GM12878 (cell line): ENCODE results near the gene SSBP4. TPM values are rescaled to one million over a fixed set of nuclear protein-coding genes. Genes with fewer than 3 reads are reported as not detected.

Source experiments
- MYC ChIP-seq: IDR thresholded peaks from 2 replicates; pipeline ENCODE4 v1.6.1; 2011; ENCODE audit warnings: mild to moderate bottlenecking, low read length, moderate library complexity, inconsistent platforms; ENCODE audit not compliant: insufficient read depth, insufficient replicate concordance, insufficient read length, severe bottlenecking
- SREBF2 ChIP-seq: IDR thresholded peaks from 2 replicates; pipeline ENCODE4 v1.6.1; 2012; ENCODE audit warnings: mild to moderate bottlenecking, low read length
- STAT1 ChIP-seq: fragments of 450-650 bp; conservative IDR thresholded peaks from 2 replicates; pipeline ENCODE4 v1.6.1; 2014; ENCODE audit warnings: antibody characterized with exemption, mild to moderate bottlenecking
- ZZZ3 ChIP-seq: IDR thresholded peaks from 2 replicates; pipeline ENCODE4 v1.6.1; 2011; ENCODE audit warnings: low read depth; ENCODE audit not compliant: control insufficient read depth, insufficient read length
- polyA plus RNA-seq, 11 experiments: library from polyadenylated mRNA; depleted of rRNA in 4 of 11; unstranded in 6 of 11; stranded (reverse) in 5 of 11; fragments of >200 nt; fragmentation: Nextera tagmentation in 4 of 11; fragmentation: Illumina TruSeq in 1 of 11; extraction: Ambion mirVana in 4 of 11; extraction: Trizol in 1 of 11; gene quantifications; 1 replicate in 1 of 11; 2 replicates in 10 of 11; pipeline versions ENCODE4 v1.2.1 to v1.2.3, GENCODE V29; 2011 to 2016; ENCODE audit warnings: inconsistent platforms in 2 of 11, missing spikeins in 2 of 11, low read depth in 1 of 11
- total RNA-seq, 4 experiments: library from RNA; depleted of rRNA in 3 of 4; stranded (reverse); fragments of >200 nt in 3 of 4; fragmentation: Illumina TruSeq in 1 of 4; extraction: Trizol in 1 of 4; gene quantifications; 2 replicates each; pipeline versions ENCODE4 v1.2.1 to v1.2.3, GENCODE V29; 2013 to 2021
- TF ChIP-seq, protein P1 (sequence below): IDR thresholded peaks from 2 replicates; pipeline ENCODE4 v1.6.1; 2012; ENCODE audit warnings: low read depth, low read length, improper control_type of control experiment
- TF ChIP-seq, protein P2 (sequence below): fragments of 450-650 bp; formaldehyde crosslinking; IDR thresholded peaks from 2 replicates; pipeline ENCODE4 v1.4.0; 2020; ENCODE audit warnings: mild to moderate bottlenecking, moderate library complexity
- TF ChIP-seq, protein P3 (sequence below): fragments of 450-650 bp; IDR thresholded peaks from 2 replicates; pipeline ENCODE4 v1.6.1; 2017; ENCODE audit warnings: low read depth, mild to moderate bottlenecking, moderate library complexity

Gene SSBP4
- total and polyA plus RNA-seq, 10 of the 15 experiments (the other 5 are each of a cell fraction or from before 2014, with no cell fraction given) = 0.37 to 150 (median 38.9) TPM

DNA sequence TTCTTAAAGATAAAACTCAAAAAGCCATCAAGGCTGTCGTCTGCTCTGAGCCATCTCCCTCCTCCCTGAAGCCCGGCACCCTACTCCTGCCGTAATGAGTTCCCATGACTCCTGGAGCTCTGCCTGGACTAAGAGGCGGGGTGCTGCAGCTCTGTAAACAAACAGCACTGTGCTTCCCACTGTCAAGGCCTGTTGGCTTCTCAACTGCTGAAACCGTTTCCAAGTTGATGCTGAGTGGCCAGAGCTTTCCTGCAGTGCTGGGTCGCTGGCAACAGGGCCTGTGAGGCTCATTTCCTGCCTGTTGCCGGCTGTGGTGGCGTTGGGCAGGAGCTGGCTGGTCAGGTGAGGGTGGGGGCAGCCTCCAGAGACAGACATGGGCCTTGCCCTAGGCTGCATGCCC lies 45.4 kb downstream of the SSBP4 start (continued):
- TF ChIP-seq, protein P1, sequence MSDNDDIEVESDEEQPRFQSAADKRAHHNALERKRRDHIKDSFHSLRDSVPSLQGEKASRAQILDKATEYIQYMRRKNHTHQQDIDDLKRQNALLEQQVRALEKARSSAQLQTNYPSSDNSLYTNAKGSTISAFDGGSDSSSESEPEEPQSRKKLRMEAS = no peak
- TF ChIP-seq SREBF2 (no peak), STAT1 (no peak), ZZZ3 (no peak), MYC (no peak)
- TF ChIP-seq, protein P2, sequence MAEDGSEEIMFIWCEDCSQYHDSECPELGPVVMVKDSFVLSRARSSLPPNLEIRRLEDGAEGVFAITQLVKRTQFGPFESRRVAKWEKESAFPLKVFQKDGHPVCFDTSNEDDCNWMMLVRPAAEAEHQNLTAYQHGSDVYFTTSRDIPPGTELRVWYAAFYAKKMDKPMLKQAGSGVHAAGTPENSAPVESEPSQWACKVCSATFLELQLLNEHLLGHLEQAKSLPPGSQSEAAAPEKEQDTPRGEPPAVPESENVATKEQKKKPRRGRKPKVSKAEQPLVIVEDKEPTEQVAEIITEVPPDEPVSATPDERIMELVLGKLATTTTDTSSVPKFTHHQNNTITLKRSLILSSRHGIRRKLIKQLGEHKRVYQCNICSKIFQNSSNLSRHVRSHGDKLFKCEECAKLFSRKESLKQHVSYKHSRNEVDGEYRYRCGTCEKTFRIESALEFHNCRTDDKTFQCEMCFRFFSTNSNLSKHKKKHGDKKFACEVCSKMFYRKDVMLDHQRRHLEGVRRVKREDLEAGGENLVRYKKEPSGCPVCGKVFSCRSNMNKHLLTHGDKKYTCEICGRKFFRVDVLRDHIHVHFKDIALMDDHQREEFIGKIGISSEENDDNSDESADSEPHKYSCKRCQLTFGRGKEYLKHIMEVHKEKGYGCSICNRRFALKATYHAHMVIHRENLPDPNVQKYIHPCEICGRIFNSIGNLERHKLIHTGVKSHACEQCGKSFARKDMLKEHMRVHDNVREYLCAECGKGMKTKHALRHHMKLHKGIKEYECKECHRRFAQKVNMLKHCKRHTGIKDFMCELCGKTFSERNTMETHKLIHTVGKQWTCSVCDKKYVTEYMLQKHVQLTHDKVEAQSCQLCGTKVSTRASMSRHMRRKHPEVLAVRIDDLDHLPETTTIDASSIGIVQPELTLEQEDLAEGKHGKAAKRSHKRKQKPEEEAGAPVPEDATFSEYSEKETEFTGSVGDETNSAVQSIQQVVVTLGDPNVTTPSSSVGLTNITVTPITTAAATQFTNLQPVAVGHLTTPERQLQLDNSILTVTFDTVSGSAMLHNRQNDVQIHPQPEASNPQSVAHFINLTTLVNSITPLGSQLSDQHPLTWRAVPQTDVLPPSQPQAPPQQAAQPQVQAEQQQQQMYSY (CRISPR knock-in tag) = no peak
- TF ChIP-seq, protein P3, sequence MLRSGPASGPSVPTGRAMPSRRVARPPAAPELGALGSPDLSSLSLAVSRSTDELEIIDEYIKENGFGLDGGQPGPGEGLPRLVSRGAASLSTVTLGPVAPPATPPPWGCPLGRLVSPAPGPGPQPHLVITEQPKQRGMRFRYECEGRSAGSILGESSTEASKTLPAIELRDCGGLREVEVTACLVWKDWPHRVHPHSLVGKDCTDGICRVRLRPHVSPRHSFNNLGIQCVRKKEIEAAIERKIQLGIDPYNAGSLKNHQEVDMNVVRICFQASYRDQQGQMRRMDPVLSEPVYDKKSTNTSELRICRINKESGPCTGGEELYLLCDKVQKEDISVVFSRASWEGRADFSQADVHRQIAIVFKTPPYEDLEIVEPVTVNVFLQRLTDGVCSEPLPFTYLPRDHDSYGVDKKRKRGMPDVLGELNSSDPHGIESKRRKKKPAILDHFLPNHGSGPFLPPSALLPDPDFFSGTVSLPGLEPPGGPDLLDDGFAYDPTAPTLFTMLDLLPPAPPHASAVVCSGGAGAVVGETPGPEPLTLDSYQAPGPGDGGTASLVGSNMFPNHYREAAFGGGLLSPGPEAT = no peak
